ENCODE measurements around the gene PYCARD.
"Not testable (repeated sequence)": the region's sequence is repeated elsewhere in the genome, so short reads cannot be mapped to it uniquely, and the experiment has no call there.

Gene PYCARD

GRCh38 chr16:31189412-31189778, 13.2 kb downstream of the PYCARD start:
- DNase-seq, result no peak

GRCh38 chr16:31188450-31189411, 13.8 kb downstream of the PYCARD start:
- no peak for DNase-seq

- no peak for DNase-seq
These were observed 14.8 kb downstream of the PYCARD start for GRCh38 chr16:31187808-31188189.

GRCh38 chr16:31186930-31187807, 15.4 kb downstream of the PYCARD start:
- no peak for DNase-seq

- no peak for DNase-seq
These were observed 16.4 kb downstream of the PYCARD start for GRCh38 chr16:31186176-31186575.

GRCh38 chr16:31185339-31185738, 17.2 kb downstream of the PYCARD start:
- no peak for DNase-seq

- DNase-seq, result no peak
These were observed 17.7 kb downstream of the PYCARD start for GRCh38 chr16:31184888-31185287.

GRCh38 chr16:31183432-31184428, 18.8 kb downstream of the PYCARD start:
- DNase-seq, result no peak

GRCh38 chr16:31182391-31182790, 20.2 kb downstream of the PYCARD start:
- DNase-seq, result no peak

GRCh38 chr16:31181102-31181830, 21.3 kb downstream of the PYCARD start:
- peak; percentile 52 for DNase-seq

- peak; percentile 93 for DNase-seq
These were observed 22.7 kb downstream of the PYCARD start, which contains the start of gene FUS for GRCh38 chr16:31179747-31180459. TSS of gene FUS (plus strand) at chr16:31180139. CDS start at chr16:31180215, 76 bp downstream.

GRCh38 chr16:31179219-31179746, 23.3 kb downstream of the PYCARD start:
- DNase-seq, result no peak

- DNase-seq, result peak; percentile 66
These were observed 25.4 kb downstream of the PYCARD start for GRCh38 chr16:31177136-31177535.

GRCh38 chr16:31170048-31170447, 32.5 kb downstream of the PYCARD start:
- DNase-seq, result not testable (repeated sequence)

- DNase-seq, result no peak
These were observed 33.7 kb downstream of the PYCARD start for GRCh38 chr16:31168848-31169247.

- DNase-seq, result no peak
These were observed 35.2 kb downstream of the PYCARD start for GRCh38 chr16:31167315-31167714.

- DNase-seq, result no peak
These were observed 45.4 kb downstream of the PYCARD start for GRCh38 chr16:31157136-31157535.
